Astrocyte (in vitro differentiated cells and primary cell): ENCODE results near the gene CDK6. TPM values are rescaled to one million over a fixed set of nuclear protein-coding genes. Genes with fewer than 3 reads are reported as not detected.

Source experiments
- DNase-seq: peaks from one replicate; pipeline ENCODE4 v3.0.0-alpha.2; 2010; ENCODE audit warnings: low read depth
- FAIRE-seq: peaks from 2 replicates; lab custom pipeline; 2011; peaks lifted over from hg19 to GRCh38; lab: Jason Lieb, UNC
- H2AFZ ChIP-seq: 2 replicates; pipeline ENCODE4 v1.6.0; 2012; ENCODE audit warnings: low read depth, low read length, inconsistent platforms
- H3K27ac ChIP-seq: 2 replicates; pipeline ENCODE4 v1.5.1; 2011; ENCODE audit warnings: low read depth, low read length, inconsistent platforms
- H3K27me3 ChIP-seq: 2 replicates; pipeline ENCODE4 v1.6.0; 2011; ENCODE audit warnings: low read length, inconsistent platforms; ENCODE audit not compliant: insufficient read depth
- H3K36me3 ChIP-seq: 2 replicates; pipeline ENCODE4 v1.5.1; 2011; ENCODE audit warnings: low read length, inconsistent platforms; ENCODE audit not compliant: insufficient read depth
- H3K4me1 ChIP-seq: 2 replicates; pipeline ENCODE4 v1.5.1; 2011; ENCODE audit warnings: low read length, inconsistent platforms; ENCODE audit not compliant: insufficient read depth
- H3K4me2 ChIP-seq: 2 replicates; pipeline ENCODE4 v1.6.0; 2012; ENCODE audit warnings: low read length, inconsistent platforms
- H3K4me3 ChIP-seq: 2 replicates; pipeline ENCODE4 v1.5.1; 2011; ENCODE audit warnings: low read depth, mild to moderate bottlenecking, low read length, inconsistent platforms; ENCODE audit not compliant: insufficient read depth
- H3K79me2 ChIP-seq: 2 replicates; pipeline ENCODE4 v1.6.0; 2012; ENCODE audit warnings: mild to moderate bottlenecking, low read length, inconsistent platforms; ENCODE audit not compliant: insufficient read depth
- H3K9ac ChIP-seq: 2 replicates; pipeline ENCODE4 v1.6.0; 2012; ENCODE audit warnings: mild to moderate bottlenecking, low read length, inconsistent platforms
- H3K9me3 ChIP-seq: 2 replicates; pipeline ENCODE4 v1.5.1; 2012; ENCODE audit warnings: low read depth, mild to moderate bottlenecking, low read length, inconsistent platforms; ENCODE audit not compliant: insufficient read depth
- H4K20me1 ChIP-seq: 2 replicates; pipeline ENCODE4 v1.6.0; 2012; ENCODE audit warnings: low read length, inconsistent platforms; ENCODE audit not compliant: insufficient read depth
- H3K27ac Mint-ChIP-seq: one replicate; pipeline ENCODE4 v1.8.0; 2021; ENCODE audit warnings: mild to moderate bottlenecking, mixed read lengths; ENCODE audit not compliant: unreplicated experiment
- H3K27me3 Mint-ChIP-seq: one replicate; pipeline ENCODE4 v1.8.0; 2021; ENCODE audit warnings: low read depth, mixed read lengths; ENCODE audit not compliant: unreplicated experiment
- H3K36me3 Mint-ChIP-seq: one replicate; pipeline ENCODE4 v1.8.0; 2021; ENCODE audit warnings: low read depth, mixed read lengths; ENCODE audit not compliant: unreplicated experiment
- H3K4me1 Mint-ChIP-seq: one replicate; pipeline ENCODE4 v1.8.0; 2021; ENCODE audit warnings: low read depth, mixed read lengths; ENCODE audit not compliant: unreplicated experiment
- H3K4me3 Mint-ChIP-seq: one replicate; pipeline ENCODE4 v1.8.0; 2021; ENCODE audit warnings: mild to moderate bottlenecking, moderate library complexity, mixed read lengths; ENCODE audit not compliant: unreplicated experiment
- H3K9me3 Mint-ChIP-seq: one replicate; pipeline ENCODE4 v1.8.0; 2021; ENCODE audit warnings: mild to moderate bottlenecking, mixed read lengths; ENCODE audit not compliant: unreplicated experiment
- EZH2 ChIP-seq: IDR thresholded peaks from 2 replicates; pipeline ENCODE4 v1.6.1; 2012; ENCODE audit warnings: mild to moderate bottlenecking, low read length, inconsistent platforms; ENCODE audit not compliant: insufficient read depth
- total RNA-seq: library from RNA; stranded (reverse); gene quantifications from 2 replicates; pipeline ENCODE4 v1.2.1, GENCODE V29; 2021
- TF ChIP-seq, protein P1 (sequence below): IDR thresholded peaks from 2 replicates; pipeline ENCODE4 v1.5.1; 2011; ENCODE audit warnings: low read depth, mild to moderate bottlenecking, inconsistent platforms, low read length, moderate library complexity; ENCODE audit not compliant: insufficient read depth

Gene CDK6
- total RNA-seq, 1 donor from 2014 or later: 160 TPM

DNA sequence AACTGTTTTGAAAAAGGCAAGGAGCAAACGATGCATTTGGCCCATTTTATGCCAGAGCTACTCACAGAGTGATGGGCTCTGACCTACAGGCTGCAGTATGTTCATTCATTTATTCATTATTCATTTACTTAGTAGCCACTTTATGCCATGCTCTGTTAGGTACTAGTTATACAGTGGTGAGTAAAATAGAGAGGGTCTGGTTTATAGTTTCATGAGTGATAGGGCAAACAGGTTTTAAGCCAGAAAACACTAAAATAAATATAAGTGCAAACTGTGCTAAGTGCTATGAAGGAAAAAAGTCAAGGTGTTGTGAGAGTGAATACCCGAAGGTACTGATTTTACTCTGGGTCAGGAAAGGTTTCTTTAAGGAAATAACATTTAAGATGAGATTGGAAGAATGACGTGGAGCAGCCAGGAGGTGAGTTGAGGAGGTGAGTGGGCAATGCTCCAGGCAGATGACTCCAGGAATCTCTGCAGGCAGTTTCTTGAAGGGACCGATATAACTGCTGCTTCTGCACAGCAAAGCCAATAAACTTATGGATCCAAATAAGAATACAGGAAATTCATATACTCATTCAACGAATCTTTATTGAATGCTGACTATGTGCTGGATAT is 189.3 kb downstream of the CDK6 start:
- Histone ChIP-seq H3K79me2 (peaks cover 73% of the 10 kb centered on the region), H3K27ac (no peak overlapping the region), H4K20me1 (peaks cover 20% of the 10 kb centered on the region), H2AFZ (no peak overlapping the region), H3K4me3 (no peak overlapping the region), H3K9ac (no peak overlapping the region), H3K4me1 (peaks cover 22% of the 10 kb centered on the region), H3K9me3 (no peaks in the 10 kb centered on the region), H3K4me2 (no peak overlapping the region), H3K27me3 (no peaks in the 10 kb centered on the region), H3K36me3 (no peaks in the 10 kb centered on the region)
- peaks cover 2% of the 10 kb centered on the region for H3K36me3 Mint-ChIP-seq
- peaks cover 25% of the 10 kb centered on the region for H3K4me1 Mint-ChIP-seq
- no peak for DNase-seq
- no peak overlapping the region for H3K27ac Mint-ChIP-seq
- H3K4me3 Mint-ChIP-seq: no peak overlapping the region
- TF ChIP-seq, protein P1, sequence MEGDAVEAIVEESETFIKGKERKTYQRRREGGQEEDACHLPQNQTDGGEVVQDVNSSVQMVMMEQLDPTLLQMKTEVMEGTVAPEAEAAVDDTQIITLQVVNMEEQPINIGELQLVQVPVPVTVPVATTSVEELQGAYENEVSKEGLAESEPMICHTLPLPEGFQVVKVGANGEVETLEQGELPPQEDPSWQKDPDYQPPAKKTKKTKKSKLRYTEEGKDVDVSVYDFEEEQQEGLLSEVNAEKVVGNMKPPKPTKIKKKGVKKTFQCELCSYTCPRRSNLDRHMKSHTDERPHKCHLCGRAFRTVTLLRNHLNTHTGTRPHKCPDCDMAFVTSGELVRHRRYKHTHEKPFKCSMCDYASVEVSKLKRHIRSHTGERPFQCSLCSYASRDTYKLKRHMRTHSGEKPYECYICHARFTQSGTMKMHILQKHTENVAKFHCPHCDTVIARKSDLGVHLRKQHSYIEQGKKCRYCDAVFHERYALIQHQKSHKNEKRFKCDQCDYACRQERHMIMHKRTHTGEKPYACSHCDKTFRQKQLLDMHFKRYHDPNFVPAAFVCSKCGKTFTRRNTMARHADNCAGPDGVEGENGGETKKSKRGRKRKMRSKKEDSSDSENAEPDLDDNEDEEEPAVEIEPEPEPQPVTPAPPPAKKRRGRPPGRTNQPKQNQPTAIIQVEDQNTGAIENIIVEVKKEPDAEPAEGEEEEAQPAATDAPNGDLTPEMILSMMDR: no peak
- TF ChIP-seq EZH2: no peak
- no peak for FAIRE-seq
- H3K9me3 Mint-ChIP-seq: no peaks in the 10 kb centered on the region
- no peaks in the 10 kb centered on the region for H3K27me3 Mint-ChIP-seq

DNA sequence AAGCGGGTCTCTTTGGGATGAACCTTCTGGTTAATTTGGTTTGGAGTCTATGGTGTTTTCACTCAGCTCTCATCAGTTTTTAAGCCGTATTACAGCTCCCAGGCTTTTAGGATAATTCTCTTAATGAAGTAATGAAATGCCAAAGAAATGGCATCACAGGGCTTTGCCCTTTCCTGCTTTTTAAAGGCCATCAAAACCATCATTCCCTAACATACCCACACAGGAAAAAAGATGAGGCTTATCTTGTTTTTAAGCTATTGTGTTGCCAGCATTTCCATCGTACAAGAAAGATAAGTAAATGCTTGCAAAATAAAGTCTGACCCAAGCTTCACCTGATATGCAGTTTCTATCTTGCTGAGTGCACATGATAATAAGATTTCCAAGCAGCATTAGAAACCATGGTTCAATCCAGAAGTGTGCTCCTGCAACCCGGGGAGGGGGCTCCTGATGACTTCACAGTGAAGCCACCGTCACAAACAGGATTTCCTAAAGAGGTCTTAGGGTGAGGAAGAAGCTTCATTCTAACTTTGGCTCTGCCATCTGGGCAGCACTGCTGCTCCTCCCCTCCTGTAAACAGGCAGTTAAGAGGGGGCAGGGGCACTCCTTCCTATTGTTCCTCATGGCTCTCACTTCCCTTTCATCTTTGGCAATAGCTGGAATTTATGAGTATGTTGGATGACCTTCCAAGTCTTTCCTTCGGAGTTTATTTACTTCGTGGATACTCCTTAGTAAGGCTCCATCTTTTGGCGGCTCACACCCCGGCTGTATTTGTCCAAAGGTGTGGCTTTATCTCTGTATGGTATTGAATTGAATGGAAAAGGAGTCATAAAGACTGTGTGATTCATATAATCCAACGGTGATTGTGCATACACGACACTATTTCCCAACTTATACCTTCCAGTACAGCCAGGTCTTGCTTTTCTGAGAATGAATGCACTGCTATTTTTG is 191.0 kb downstream of the CDK6 start:
- Histone ChIP-seq H3K4me2 (peak overlapping the region; percentile 34), H3K9ac (no peak overlapping the region)
- peaks cover 35% of the 10 kb centered on the region for H3K4me1 Mint-ChIP-seq

More for the DNA sequence above, 191.0 kb downstream of the CDK6 start:
- Histone ChIP-seq H3K27ac (peak overlapping the region; percentile 23), H3K36me3 (no peaks in the 10 kb centered on the region), H3K4me1 (peaks cover 33% of the 10 kb centered on the region), H2AFZ (no peak overlapping the region), H3K9me3 (no peaks in the 10 kb centered on the region), H3K27me3 (no peaks in the 10 kb centered on the region), H3K79me2 (peaks cover 69% of the 10 kb centered on the region), H4K20me1 (peaks cover 17% of the 10 kb centered on the region), H3K4me3 (no peak overlapping the region)
- TF ChIP-seq, protein P1: no peak
- no peak for TF ChIP-seq EZH2
- Mint-ChIP-seq H3K27me3 (no peaks in the 10 kb centered on the region), H3K9me3 (no peaks in the 10 kb centered on the region), H3K4me3 (no peak overlapping the region), H3K36me3 (peaks cover 2% of the 10 kb centered on the region), H3K27ac (peak overlapping the region; percentile 20)
- DNase-seq (peak; percentile 46), FAIRE-seq (no peak)
